Activated CD4-positive, alpha-beta T cell treated with anti-CD3 and anti-CD28 coated beads, Interleukin-2, amount 10 ng/mL, durations not matched to agents 24 days and 14 days (primary cell): ENCODE measurements around the gene RHBDD2. TPM values are rescaled to one million over a fixed set of nuclear protein-coding genes. Genes with fewer than 3 reads are reported as not detected.
"Not testable (repeated sequence)": the region's sequence is repeated elsewhere in the genome, so short reads cannot be mapped to it uniquely, and the experiment has no call there.

ENCODE experiments used
- DNase-seq: peaks from one replicate; pipeline ENCODE4 v3.0.0; 2022
- H3K27ac Mint-ChIP-seq: one replicate; pipeline ENCODE4 v1.8.0; 2022; ENCODE audit warnings: mild to moderate bottlenecking, mixed read lengths
- H3K27me3 Mint-ChIP-seq: one replicate; pipeline ENCODE4 v1.8.0; 2022; ENCODE audit warnings: mixed read lengths
- H3K36me3 Mint-ChIP-seq: one replicate; pipeline ENCODE4 v1.8.0; 2022; ENCODE audit warnings: low read depth, mild to moderate bottlenecking, mixed read lengths
- H3K4me1 Mint-ChIP-seq: one replicate; pipeline ENCODE4 v1.8.0; 2021; ENCODE audit warnings: mixed read lengths
- H3K4me3 Mint-ChIP-seq: one replicate; pipeline ENCODE4 v1.8.0; 2022; ENCODE audit warnings: mild to moderate bottlenecking, moderate library complexity, mixed read lengths
- H3K9me3 Mint-ChIP-seq: one replicate; pipeline ENCODE4 v1.8.0; 2021; ENCODE audit warnings: mixed read lengths
- intact Hi-C: fragments of 100-400 bp; cut with micrococcal nuclease; formaldehyde crosslinking; loops from one replicate; pipeline ENCODE4 v1.15.1; 2023
- total RNA-seq: library from RNA; stranded (reverse); gene quantifications from 2 replicates; pipeline ENCODE4 v1.2.3, GENCODE V29; 2022

RHBDD2 gene
- total RNA-seq, 1 donor from 2014 or later, result 49.2 TPM

DNA sequence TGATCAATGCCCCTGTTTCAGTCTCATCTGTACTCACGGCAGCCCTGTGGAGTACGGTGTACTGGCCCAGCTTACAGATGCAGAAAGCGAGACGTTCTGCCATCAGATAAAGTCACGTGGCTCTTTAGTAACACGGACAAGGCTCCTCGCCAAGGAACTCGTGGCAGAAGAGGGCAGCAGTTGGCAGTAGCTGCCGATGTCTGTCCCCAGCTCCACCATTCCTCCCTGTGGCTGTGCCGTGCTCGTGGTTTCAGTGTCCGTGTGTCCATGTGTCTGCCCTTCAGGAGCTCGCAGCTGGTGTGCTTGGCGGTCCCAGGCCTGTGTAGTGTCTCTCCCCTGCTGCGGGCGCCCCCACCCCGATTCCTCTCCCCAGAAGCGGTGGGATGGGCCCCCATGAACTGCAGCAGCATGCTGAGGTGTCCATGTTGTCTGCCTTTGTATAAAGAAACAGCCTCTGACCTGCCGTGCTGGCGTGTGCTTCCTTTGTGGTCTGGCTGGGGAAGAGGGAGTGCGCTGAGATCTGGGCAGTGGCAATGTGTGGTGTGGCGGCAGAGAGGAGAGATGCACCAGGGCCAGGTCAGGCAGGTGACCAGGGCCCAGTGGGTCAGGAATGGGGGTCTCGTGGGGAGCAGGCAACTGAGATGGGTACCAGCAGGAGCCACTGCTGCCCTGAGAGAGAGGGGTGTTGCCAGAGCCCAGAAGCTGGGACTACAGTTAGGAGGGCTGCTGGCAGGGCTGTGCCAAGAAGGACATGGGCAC, 9.8 kb downstream of the RHBDD2 start:
- Mint-ChIP-seq H3K27ac (no peak overlapping the region), H3K4me1 (peaks cover 4% of the 10 kb centered on the region), H3K27me3 (no peaks in the 10 kb centered on the region), H3K36me3 (peaks cover 35% of the 10 kb centered on the region), H3K4me3 (no peak overlapping the region), H3K9me3 (no peaks in the 10 kb centered on the region)
- intact Hi-C loops, result no loop called here
- DNase-seq, result no peak

DNA sequence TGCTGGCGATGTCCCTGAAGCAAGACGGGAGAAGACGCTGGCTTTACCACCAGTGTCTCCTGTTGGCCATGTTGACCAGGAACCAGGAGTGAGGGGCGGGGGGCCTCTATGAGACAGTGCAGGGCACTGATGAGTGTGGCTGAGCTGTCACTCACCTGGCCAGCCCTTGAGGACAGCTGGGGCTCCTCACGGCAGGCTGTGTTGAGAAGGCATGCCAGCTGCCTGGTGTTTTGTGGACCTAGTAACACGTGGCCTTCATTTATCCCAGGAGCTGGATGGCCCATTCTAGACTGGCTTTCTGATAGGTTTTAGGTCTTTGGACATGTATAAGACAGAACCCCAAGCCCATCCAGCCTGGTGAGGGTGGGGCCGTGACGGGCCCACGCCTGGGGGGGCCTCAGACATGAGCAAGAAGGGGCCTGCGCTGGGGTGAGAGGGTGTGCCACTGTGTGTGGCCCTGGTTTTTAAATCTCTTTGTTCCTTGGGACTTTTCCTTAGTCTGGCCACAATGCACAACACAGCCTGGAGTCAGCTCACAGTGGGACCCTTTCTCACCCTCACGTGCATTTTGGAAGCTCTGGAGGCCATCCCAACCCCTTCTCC, 10.5 kb downstream of the RHBDD2 start:
- intact Hi-C loops, result no loop called here
- peak overlapping the region; percentile 47 for H3K27ac Mint-ChIP-seq

DNA sequence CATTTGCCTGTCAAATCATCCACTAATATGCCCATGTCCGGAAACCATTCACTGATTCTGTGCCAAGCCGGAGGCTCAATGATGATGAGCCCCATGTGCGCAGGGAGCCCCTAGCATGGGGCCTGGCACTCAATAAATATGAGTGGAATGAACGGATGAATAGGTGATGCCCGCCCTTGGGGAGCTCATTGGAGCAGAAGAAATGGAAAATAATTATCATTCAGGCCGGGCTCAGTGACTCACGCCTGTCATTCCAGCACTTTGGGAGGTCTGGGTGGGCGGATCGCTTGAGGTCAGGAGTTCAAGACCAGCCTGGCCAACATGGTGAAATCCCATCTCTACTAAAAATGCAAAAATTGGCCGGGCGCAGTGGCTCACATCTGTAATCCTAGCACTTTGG, 11.0 kb downstream of the RHBDD2 start:
- no peaks in the 10 kb centered on the region for H3K27me3 Mint-ChIP-seq
- intact Hi-C loops, result no loop called here
- no peaks in the 10 kb centered on the region for H3K9me3 Mint-ChIP-seq
- H3K4me3 Mint-ChIP-seq, result no peak overlapping the region
- DNase-seq, result no peak
- H3K36me3 Mint-ChIP-seq, result peaks cover 27% of the 10 kb centered on the region
- peak overlapping the region; percentile 47 for H3K27ac Mint-ChIP-seq
- peaks cover 4% of the 10 kb centered on the region for H3K4me1 Mint-ChIP-seq

More for the DNA sequence above, 10.5 kb downstream of the RHBDD2 start:
- Mint-ChIP-seq H3K27me3 (no peaks in the 10 kb centered on the region), H3K36me3 (peaks cover 32% of the 10 kb centered on the region), H3K4me1 (peaks cover 4% of the 10 kb centered on the region), H3K9me3 (no peaks in the 10 kb centered on the region), H3K4me3 (no peak overlapping the region)
- DNase-seq, result no peak

DNA sequence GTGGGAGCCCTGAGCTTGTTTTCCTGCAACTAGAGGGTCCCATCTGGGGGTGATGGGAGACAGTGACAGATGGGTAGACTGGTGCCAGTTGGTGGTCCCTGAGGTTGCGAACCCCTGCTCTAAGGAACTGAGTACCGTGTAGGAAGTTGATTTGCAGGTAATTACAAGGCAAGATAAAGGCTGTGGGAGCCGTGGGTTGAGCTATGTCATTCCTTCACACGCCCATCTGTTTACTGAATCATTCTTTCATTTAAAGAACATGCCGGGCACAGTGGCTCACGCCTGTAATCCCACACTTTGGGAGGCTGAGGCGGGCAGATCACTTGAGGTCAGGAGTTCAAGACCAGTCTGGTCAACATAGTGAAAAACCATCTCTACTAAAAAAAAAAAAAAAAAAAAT, 12.4 kb downstream of the RHBDD2 start:
- peaks cover 16% of the 10 kb centered on the region for H3K36me3 Mint-ChIP-seq
- H3K4me3 Mint-ChIP-seq, H3K4me1 Mint-ChIP-seq, intact Hi-C loops, H3K9me3 Mint-ChIP-seq, H3K27ac Mint-ChIP-seq, H3K27me3 Mint-ChIP-seq, DNase-seq: not testable (repeated sequence)

DNA sequence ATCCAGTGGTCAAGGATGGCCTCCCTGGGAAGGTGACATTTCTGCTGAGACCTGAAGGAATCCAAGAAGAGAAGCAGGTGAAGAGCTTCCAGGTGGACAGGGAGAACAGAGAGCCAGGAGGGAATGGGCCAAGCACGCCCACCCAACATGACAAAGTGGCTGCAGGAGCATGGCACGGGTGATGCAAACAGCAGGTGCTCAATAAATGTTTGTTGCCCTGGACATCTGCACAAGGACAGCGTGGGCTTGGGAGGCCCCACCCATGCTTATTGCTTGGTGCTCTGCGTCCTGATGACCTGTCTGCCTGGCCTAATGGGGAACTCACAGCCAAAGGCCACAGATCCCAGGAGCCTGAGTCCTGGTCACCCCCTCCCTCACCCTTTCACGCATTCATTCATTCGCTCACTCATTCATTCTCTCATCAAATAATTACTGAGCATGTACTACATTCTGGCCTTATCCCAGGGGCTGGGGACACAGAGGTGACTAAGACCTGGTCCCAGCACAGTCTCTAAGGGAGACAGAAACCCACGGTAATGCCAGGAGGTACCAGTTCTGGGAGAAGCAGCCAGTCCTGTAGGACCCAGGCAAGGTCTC, 13.1 kb downstream of the RHBDD2 start:
- no peak overlapping the region for H3K4me3 Mint-ChIP-seq
- H3K9me3 Mint-ChIP-seq, result no peaks in the 10 kb centered on the region
- DNase-seq, result no peak
- no peak overlapping the region for H3K27ac Mint-ChIP-seq
- intact Hi-C loops, result no loop called here
- peaks cover 16% of the 10 kb centered on the region for H3K36me3 Mint-ChIP-seq
- peaks cover 4% of the 10 kb centered on the region for H3K4me1 Mint-ChIP-seq
- no peaks in the 10 kb centered on the region for H3K27me3 Mint-ChIP-seq

DNA sequence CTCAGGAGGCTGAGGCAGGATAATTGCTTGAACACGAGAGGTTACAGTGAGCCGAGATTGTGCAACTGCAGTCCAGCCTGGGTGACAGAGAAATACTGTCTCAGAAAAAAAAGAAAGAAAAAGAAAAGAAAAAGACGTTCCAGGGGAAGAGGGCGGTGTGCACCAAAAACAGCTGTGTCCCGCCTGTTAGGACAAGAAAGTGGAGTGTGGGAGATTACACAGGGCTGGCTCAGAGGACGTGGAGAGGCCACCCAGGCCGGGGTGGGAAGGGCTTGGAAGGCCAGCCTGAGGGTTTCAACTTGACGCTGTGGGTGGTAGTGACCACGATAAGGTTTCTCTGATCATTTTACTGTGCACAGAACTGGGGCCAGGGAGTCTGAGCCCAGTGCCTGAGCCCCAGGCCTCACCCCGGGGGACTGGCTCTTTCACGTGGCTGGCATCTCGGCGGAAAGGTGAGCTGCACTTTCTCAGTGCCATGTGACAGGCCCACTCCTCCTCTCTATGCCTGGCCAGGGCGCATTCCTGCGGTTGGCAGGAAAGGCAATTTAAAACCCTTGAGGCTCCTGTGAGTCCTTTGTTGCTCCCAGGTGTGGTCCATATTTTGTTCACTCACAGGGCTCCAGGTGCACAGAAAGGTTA, 13.9 kb downstream of the RHBDD2 start:
- Mint-ChIP-seq H3K27me3 (no peaks in the 10 kb centered on the region), H3K4me3 (no peak overlapping the region), H3K36me3 (peaks cover 13% of the 10 kb centered on the region), H3K27ac (peak overlapping the region; percentile 49), H3K9me3 (no peaks in the 10 kb centered on the region), H3K4me1 (peaks cover 4% of the 10 kb centered on the region)
- DNase-seq, result no peak
- intact Hi-C loops, result no loop called here

DNA sequence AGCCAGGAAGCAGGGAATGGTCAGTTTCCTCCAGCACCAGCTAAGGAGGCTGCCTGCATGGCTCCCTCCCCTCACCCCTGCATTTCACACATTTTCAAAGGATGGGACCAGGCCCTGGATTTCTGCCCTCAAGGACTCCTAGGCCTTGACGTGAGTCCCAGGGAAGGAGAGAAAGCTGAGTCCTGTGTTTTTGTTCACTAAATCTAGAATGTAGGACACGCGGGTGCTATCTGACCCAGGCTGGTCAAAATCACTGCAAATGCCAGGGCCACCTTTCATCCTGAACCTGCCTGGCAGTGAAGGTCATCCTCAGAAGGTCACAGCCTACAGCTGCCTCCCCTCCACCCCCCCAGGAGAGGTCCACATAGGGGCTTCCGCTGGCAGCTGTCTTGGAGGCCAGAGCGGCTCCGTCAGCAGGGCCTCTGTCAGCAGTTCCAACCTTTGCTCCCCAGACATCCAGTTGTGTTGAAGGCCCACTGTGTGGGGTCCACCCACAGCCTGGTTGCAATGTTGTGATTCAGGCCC, 18.0 kb downstream of the RHBDD2 start:
- no peaks in the 10 kb centered on the region for H3K27me3 Mint-ChIP-seq
- H3K4me3 Mint-ChIP-seq, result no peak overlapping the region
- DNase-seq, result no peak
- intact Hi-C loops, result no loop called here
- H3K36me3 Mint-ChIP-seq, result peaks cover 2% of the 10 kb centered on the region
- no peaks in the 10 kb centered on the region for H3K9me3 Mint-ChIP-seq
- H3K27ac Mint-ChIP-seq, result no peak overlapping the region
- H3K4me1 Mint-ChIP-seq, result peaks cover 2% of the 10 kb centered on the region

DNA sequence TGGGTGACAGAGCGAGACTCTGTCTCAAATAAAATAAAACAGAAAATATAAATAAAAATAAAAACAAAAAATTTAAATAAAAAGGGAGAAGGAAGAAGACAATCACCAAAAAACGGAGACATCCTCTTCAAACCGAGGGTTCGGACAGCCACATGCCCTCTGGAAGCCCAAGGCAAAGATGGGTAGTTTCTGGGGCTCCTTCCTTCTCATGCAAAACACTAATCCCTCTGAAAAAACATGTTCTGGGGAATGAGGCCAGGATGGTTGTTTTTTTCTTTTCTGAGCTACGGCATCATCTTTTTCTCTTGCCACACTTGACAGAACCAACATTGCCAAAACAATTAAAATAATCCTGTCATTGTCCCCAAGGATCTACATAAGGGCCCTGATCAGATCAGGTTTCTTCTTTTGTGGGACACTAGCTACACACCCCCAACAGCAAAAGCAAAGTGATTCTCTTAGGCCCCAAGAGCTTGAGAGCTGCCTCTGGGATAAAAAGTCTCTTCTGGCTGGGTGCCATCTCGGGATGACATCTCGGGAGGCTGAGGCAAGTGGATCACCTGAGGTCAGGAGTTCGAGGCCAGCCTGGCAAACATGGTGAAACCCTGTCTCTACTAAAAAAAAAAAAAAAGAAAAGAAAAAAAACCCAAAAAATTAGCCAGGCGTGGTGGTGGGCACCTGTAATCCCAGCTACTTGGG, 21.9 kb downstream of the RHBDD2 start:
- no peak for DNase-seq
- intact Hi-C loops, result no loop called here
- H3K36me3 Mint-ChIP-seq, result no peaks in the 10 kb centered on the region
- no peaks in the 10 kb centered on the region for H3K9me3 Mint-ChIP-seq
- peaks cover 2% of the 10 kb centered on the region for H3K27me3 Mint-ChIP-seq
- H3K27ac Mint-ChIP-seq, result no peak overlapping the region
- no peak overlapping the region for H3K4me3 Mint-ChIP-seq
- H3K4me1 Mint-ChIP-seq, result peaks cover under 1% of the 10 kb centered on the region

DNA sequence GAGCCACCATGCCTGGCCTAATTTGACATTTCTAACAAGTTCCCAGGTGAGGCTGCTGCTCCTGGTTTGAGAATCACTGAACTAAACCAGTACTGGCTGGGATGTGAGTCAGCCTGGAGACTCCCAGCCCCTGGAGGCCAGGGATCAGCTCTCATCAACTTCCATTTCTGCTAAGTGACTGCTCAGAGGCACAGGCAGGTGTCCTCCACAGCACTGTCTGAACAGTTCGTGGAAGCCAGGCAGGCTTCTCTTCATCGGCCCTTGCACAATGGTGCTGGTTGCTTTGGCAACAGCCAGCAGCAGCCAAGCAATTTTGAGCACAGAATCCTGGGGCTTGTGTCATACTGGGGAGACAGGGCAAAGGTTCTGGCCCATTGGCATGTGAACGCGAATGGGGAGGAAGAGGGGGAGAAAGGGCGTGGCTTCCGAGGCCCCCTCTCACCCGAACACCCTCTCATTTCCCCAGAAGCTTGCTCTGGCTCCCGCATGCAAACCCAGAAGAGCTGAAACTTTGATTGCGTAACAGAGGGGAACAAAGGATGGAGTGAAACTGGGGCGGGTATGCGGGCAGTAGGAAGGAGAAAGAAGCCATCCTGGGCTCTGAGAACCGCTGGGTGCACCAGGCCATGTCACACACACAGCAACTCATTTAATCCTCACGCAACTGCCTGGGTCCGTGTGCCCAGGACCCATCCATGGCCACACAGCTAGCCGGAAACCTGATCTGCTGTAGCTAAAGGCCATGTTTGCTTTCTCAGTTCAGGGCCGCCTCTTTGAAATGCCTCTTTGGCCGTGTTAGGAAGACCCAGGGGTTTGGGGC, 27.2 kb downstream of the RHBDD2 start:
- H3K4me3 Mint-ChIP-seq, result no peak overlapping the region
- no peak for DNase-seq

DNA sequence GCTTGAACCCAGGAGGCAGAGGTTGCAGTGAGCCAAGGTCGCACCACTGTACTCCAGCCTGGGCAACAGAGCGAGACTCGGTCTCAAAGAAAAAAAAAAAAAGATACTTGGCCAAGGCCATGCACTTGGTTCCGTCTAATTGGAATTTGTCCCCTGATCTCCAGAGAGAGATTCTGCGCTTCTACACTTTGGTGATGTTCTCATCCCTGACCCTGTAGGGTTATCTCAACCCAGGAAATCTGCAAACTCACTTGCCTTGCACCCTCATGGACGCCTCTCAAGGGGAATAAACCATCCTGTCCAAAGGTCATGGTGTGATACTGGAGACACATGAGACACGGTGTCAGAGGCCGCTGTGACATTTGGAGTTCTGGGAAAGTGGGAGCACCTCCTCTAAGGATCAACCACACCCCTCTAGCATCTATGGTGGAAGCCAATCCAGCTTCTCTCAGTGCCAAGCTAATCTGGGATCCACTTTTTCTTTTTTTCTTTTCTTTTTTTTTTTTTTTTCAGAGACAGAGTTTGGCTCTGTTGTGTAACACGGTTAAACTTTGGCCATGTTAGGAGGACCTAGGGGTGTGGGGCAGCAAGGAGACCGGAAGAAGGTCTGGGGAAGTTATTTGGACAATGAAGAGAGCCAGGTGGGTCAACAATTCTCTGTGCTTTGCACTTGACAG, 28.3 kb downstream of the RHBDD2 start:
- Mint-ChIP-seq H3K27ac (no peak overlapping the region), H3K4me3 (no peak overlapping the region), H3K27me3 (peaks cover 5% of the 10 kb centered on the region), H3K36me3 (no peaks in the 10 kb centered on the region), H3K9me3 (no peaks in the 10 kb centered on the region), H3K4me1 (peaks cover 5% of the 10 kb centered on the region)
- no peak for DNase-seq
- intact Hi-C loops, result loop anchor here (2.0 kb wide), 1 partner anchor 24 kb away; no protein-coding TSS in a partner anchor

More for the DNA sequence above, 27.2 kb downstream of the RHBDD2 start:
- no peaks in the 10 kb centered on the region for H3K9me3 Mint-ChIP-seq
- no peak overlapping the region for H3K27ac Mint-ChIP-seq
- peaks cover 5% of the 10 kb centered on the region for H3K4me1 Mint-ChIP-seq
- intact Hi-C loops, result loop anchor here (2.0 kb wide), 1 partner anchor 23 kb away; no protein-coding TSS in a partner anchor
- H3K36me3 Mint-ChIP-seq, result no peaks in the 10 kb centered on the region
- peaks cover 5% of the 10 kb centered on the region for H3K27me3 Mint-ChIP-seq

DNA sequence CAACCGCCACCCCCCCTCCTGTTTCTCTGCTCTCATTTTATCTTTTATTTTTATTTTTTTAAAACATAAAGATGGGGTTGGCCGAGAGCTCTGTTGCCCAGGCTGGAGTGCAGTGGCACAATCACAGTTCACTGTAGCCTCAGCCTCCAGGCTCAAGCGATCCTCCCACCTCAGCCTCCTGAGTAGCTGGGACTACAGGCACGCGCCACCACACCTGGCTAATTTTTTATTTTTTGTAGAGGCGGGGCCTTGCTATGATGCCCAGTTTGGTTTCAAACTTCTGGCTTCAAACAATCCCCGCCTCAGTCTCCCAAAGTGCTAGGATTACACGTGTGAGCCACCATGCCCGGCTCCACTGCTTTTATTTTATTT, 28.8 kb downstream of the RHBDD2 start:
- intact Hi-C loops, result loop anchor here (2.0 kb wide), 1 partner anchor 25 kb away; no protein-coding TSS in a partner anchor

DNA sequence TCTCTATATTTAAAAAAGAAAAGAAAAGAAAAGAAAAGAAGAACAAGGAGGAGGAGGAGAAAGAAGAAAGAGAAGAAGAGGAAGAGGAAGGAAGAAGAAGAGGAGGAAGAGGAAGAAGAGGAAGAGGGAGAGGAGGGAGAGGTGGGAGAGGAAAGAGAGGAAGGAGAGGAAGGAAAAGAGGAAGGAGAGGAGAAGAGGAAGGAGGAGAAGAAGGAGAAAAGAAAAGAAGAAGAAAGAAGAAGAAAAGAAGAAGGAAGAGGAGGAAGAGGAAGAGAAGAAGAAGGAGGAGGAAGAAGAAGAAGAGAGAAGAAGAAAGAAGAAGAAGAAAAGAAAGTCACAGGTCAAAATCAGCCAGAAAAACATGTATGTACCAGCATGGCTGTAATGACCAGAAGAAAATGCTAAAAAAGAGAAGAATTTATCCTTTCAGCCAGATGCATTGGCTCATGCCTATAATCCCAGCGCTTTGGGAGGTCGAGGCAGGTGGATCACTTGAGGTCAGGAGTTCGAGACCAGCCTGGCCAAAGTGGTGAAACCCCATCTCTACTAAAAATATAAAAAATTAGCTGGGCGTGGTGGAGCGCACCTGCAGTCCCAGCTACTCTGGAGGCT, 30.8 kb downstream of the RHBDD2 start:
- intact Hi-C loops, result no loop called here
- H3K27me3 Mint-ChIP-seq, result peaks cover 3% of the 10 kb centered on the region

More for the DNA sequence above, 28.8 kb downstream of the RHBDD2 start:
- not testable (repeated sequence) for DNase-seq, H3K4me3 Mint-ChIP-seq, H3K27me3 Mint-ChIP-seq, H3K4me1 Mint-ChIP-seq, H3K27ac Mint-ChIP-seq, H3K9me3 Mint-ChIP-seq, H3K36me3 Mint-ChIP-seq

More for the DNA sequence above, 30.8 kb downstream of the RHBDD2 start:
- no peak overlapping the region for H3K4me3 Mint-ChIP-seq
- no peak overlapping the region for H3K27ac Mint-ChIP-seq
- no peak for DNase-seq
- H3K9me3 Mint-ChIP-seq, result no peaks in the 10 kb centered on the region
- H3K4me1 Mint-ChIP-seq, result peaks cover 12% of the 10 kb centered on the region
- H3K36me3 Mint-ChIP-seq, result no peaks in the 10 kb centered on the region
